Esophagus squamous epithelium (tissue), 5 donors: ENCODE data around the gene OGN. TPM values are rescaled to one million over a fixed set of nuclear protein-coding genes. Genes with fewer than 3 reads are reported as not detected.

Source experiments
- DNase-seq: peaks from one replicate; lab custom pipeline; 2025; lab: John Stamatoyannopoulos, UW
- H3K27ac ChIP-seq, 4 donors: fragments of 200-600 bp; sonication (generic); one replicate each; pipeline ENCODE4 v1.5.1; 2016 to 2019; ENCODE audit warnings: mild to moderate bottlenecking in 1 of 4
- H3K27me3 ChIP-seq, 4 donors: fragments of 200-600 bp; sonication (generic); 1 replicate in 3 of 4; 2 replicates in 1 of 4; pipeline versions ENCODE4 v1.5.1 to v1.6.0; 2017 to 2021; ENCODE audit warnings: antibody characterized with exemption in 1 of 4
- H3K36me3 ChIP-seq, 3 donors: fragments of 200-600 bp; sonication (generic); one replicate each; pipeline ENCODE4 v1.5.1; 2016 to 2019
- H3K4me1 ChIP-seq, 3 donors: fragments of 200-600 bp; sonication (generic); one replicate each; pipeline ENCODE4 v1.5.1; 2017 to 2019
- H3K4me3 ChIP-seq, 4 donors: fragments of 200-600 bp; sonication (generic); 1 replicate in 3 of 4; 2 replicates in 1 of 4; pipeline ENCODE4 v1.5.1; 2016 to 2019; ENCODE audit warnings: mild to moderate bottlenecking in 2 of 4, moderate library complexity in 1 of 4
- H3K9me3 ChIP-seq, 3 donors: fragments of 200-600 bp; sonication (generic); one replicate each; pipeline ENCODE4 v1.5.1; 2016 to 2019
- CTCF ChIP-seq, 6 experiments: fragments of 450-650 bp in 4 of 6; fragments of 200-600 bp in 2 of 6; sonication (generic) in 2 of 6; IDR thresholded peaks; one replicate each; pipeline ENCODE4 v1.5.1; 2016 to 2019; ENCODE audit warnings: antibody characterized with exemption in 6 of 6, mild to moderate bottlenecking in 4 of 6, moderate library complexity in 4 of 6
- POLR2A ChIP-seq, 4 donors: fragments of 450-650 bp; IDR thresholded peaks; one replicate each; pipeline ENCODE4 v1.6.1; 2017; ENCODE audit warnings: antibody characterized with exemption in 4 of 4, mild to moderate bottlenecking in 4 of 4, moderate library complexity in 3 of 4
- WGBS, 2 donors: methylation state at CpG; one replicate each; pipeline ENCODE4 v1.1.5; 2018; 5-methylcytosine and 5-hydroxymethylcytosine counted together
- intact Hi-C: fragments of 100-400 bp; cut with DNase I; formaldehyde crosslinking; loops from one replicate; pipeline ENCODE4 v1.15.0; 2022
- total RNA-seq, 4 donors: library from RNA; depleted of rRNA; stranded (reverse); fragments of >200 nt; gene quantifications; one replicate each; pipeline ENCODE4 v1.1.0, GENCODE V29; 2016
- donor health status: DM: yes; HTN: yes; CAD: no.

Gene OGN
- total RNA-seq, 4 donors from 2014 or later, result 0.76 to 23.3 (median 3.1) TPM

GRCh38 chr9:92377876-92378275 lies 26.5 kb downstream of the OGN start:
- no peaks in the 10 kb centered on the region for H3K27me3 ChIP-seq
- intact Hi-C loops, result no loop called here
- H3K4me3 ChIP-seq, result no peak overlapping the region
- DNase-seq, result no peak
- H3K27ac ChIP-seq, result no peak overlapping the region
- no peaks in the 10 kb centered on the region for H3K4me1 ChIP-seq
- TF ChIP-seq CTCF (IDR thresholded peaks at IDR 0.05), result no peak
- no peak for TF ChIP-seq POLR2A (IDR thresholded peaks at IDR 0.05)
- H3K9me3 ChIP-seq, result peaks cover 0 to 8% (median 5%) of the 10 kb centered on the region in 3 donors
- peaks cover 0 to 5% (median 0%) of the 10 kb centered on the region in 3 donors for H3K36me3 ChIP-seq
- WGBS, 2 donors, result 78 to 88% methylated on average over 2 of the region's 2 CpGs

DNA sequence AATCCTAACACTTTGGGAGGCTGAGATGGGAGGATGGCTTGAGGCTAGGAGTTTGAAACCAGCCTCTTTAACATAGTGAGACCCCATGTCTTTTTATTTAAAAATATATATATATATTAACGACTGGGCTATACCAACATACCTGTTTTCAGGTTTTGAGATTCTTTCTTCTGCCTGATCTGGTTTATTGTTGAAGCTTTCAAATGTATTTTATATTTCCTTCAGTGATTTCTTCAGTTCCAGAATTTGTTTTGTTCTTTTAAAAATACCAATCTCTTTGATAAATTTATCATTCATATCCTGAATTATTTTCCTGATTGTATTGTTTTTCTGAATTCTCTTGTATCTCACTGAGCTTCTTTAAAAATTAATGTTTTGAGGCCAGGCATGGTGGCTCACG lies 31.2 kb downstream of the OGN start:
- no peak overlapping the region for H3K4me3 ChIP-seq
- peaks cover 0 to 12% (median 9%) of the 10 kb centered on the region in 3 donors for H3K9me3 ChIP-seq
- no peak overlapping the region for H3K27ac ChIP-seq
- no peaks in the 10 kb centered on the region for H3K27me3 ChIP-seq
- TF ChIP-seq CTCF (IDR thresholded peaks at IDR 0.05) (no peak), POLR2A (IDR thresholded peaks at IDR 0.05) (no peak)
- intact Hi-C loops, result no loop called here
- WGBS, 2 donors, result 95 to 100% methylated on average over 1 to 2 of the region's 2 CpGs
- H3K36me3 ChIP-seq, result peaks cover 0 to 5% (median 0%) of the 10 kb centered on the region in 3 donors
- no peaks in the 10 kb centered on the region for H3K4me1 ChIP-seq
- no peak for DNase-seq

DNA sequence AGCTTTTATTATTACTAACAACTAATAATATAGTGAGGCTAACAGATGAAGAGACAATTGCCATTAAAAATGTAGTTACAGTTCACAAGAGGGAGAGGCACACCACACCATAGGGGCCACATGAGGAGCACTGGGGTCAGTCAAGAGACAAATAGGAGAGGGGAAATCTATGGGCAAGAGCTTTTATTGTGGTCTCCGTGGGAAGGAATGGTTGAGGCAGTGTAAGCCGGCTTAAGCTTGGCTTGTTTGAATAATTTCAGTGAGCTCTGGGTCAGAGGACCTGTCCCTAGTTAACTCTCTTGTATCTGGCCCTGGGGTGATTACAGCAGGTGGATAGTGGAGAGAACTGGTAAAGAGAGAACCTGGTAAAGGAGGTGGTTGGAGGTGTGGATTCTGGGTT lies 35.3 kb downstream of the OGN start:
- DNase-seq, result no peak
- H3K27ac ChIP-seq, result no peak overlapping the region
- no peaks in the 10 kb centered on the region for H3K4me1 ChIP-seq
- peaks cover 0 to 12% (median 6%) of the 10 kb centered on the region in 3 donors for H3K9me3 ChIP-seq
- H3K27me3 ChIP-seq, result no peaks in the 10 kb centered on the region
- WGBS, 2 donors, result 61 to 62% methylated on average over 2 of the region's 2 CpGs
- no peak for TF ChIP-seq CTCF (IDR thresholded peaks at IDR 0.05)
- no peak for TF ChIP-seq POLR2A (IDR thresholded peaks at IDR 0.05)
- no peak overlapping the region for H3K4me3 ChIP-seq
- intact Hi-C loops, result no loop called here
- peaks cover 0 to 5% (median 0%) of the 10 kb centered on the region in 3 donors for H3K36me3 ChIP-seq

- WGBS, 2 donors, result 70 to 77% methylated on average over 3 of the region's 3 CpGs
- Histone ChIP-seq H3K4me1 (no peaks in the 10 kb centered on the region), H3K36me3 (no peaks in the 10 kb centered on the region), H3K27me3 (no peaks in the 10 kb centered on the region), H3K27ac (no peak overlapping the region), H3K4me3 (no peak overlapping the region), H3K9me3 (peaks cover 0 to 9% (median 7%) of the 10 kb centered on the region in 3 donors)
- intact Hi-C loops, result no loop called here
- DNase-seq, result no peak
- no peak for TF ChIP-seq CTCF (IDR thresholded peaks at IDR 0.05)
- no peak for TF ChIP-seq POLR2A (IDR thresholded peaks at IDR 0.05)
Measured at GRCh38 chr9:92360083-92360482, 44.3 kb downstream of the OGN start.

DNA sequence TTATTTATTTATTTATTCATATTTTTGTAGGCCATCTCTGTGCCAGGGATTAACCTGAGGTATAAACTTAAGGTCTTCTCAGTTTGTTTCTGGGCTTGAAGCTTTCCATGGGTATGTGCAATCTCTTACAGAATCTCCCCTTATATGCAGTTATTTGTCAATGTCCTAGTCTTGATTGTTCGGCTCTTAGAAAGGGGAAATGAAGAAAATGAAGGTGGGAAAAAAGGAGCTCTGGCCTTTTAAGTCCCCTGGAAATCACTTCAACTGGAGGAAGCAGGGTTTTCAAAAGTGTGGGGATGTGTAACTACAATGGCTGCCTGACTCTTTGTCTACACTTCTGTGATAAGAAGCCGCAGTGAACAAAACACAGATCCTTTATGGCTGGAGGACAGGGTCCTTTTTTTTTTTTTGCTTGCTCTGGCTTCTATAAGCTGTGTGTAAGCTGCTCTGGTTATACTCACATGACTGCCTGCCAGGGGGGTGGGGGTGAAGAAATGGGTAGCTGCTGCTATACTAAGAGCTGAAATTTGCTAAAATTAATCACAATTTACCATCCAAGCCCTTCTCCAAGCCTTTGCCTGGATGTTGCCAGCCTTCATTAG lies 44.9 kb downstream of the OGN start:
- intact Hi-C loops, result no loop called here
- no peak for DNase-seq
- Histone ChIP-seq H3K27me3 (no peaks in the 10 kb centered on the region), H3K4me3 (no peak overlapping the region), H3K9me3 (peaks cover 0 to 14% (median 7%) of the 10 kb centered on the region in 3 donors), H3K4me1 (no peaks in the 10 kb centered on the region), H3K36me3 (no peaks in the 10 kb centered on the region), H3K27ac (no peak overlapping the region)
- TF ChIP-seq POLR2A (IDR thresholded peaks at IDR 0.05), result no peak
- TF ChIP-seq CTCF (IDR thresholded peaks at IDR 0.05), result no peak
- WGBS, 2 donors, result 64 to 80% methylated on average over 2 of the region's 2 CpGs
